ENCODE results near the gene SMOC2.

SMOC2 gene

GRCh38 chr6:168711666-168712300 lies 270.8 kb downstream of the SMOC2 start:
- no peak for DNase-seq (ENCODE audit: low spot score)

GRCh38 chr6:168712993-168713392 lies 272.0 kb downstream of the SMOC2 start:
- no peak for DNase-seq (ENCODE audit: low spot score)

DNA sequence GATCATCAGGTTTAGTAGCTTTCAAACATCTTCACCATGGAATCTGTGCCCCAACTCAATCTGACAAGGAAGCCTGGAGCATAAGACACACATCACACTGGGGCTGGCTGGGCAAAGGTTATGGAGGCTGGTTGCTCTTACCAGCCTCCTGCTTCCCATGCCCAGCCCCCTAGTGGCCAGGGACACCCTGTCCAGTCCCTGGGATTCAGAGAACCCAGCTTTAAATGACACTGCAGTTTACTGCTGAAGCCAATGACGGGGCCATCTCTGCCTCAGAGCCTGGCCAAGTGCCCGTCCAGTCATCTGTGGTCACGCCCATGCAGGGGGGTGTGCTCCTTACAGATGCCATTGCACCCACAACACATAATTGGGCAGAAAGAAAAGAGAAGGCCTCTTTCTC lies 272.9 kb downstream of the SMOC2 start:
- no peak for DNase-seq (ENCODE audit: low spot score)

DNA sequence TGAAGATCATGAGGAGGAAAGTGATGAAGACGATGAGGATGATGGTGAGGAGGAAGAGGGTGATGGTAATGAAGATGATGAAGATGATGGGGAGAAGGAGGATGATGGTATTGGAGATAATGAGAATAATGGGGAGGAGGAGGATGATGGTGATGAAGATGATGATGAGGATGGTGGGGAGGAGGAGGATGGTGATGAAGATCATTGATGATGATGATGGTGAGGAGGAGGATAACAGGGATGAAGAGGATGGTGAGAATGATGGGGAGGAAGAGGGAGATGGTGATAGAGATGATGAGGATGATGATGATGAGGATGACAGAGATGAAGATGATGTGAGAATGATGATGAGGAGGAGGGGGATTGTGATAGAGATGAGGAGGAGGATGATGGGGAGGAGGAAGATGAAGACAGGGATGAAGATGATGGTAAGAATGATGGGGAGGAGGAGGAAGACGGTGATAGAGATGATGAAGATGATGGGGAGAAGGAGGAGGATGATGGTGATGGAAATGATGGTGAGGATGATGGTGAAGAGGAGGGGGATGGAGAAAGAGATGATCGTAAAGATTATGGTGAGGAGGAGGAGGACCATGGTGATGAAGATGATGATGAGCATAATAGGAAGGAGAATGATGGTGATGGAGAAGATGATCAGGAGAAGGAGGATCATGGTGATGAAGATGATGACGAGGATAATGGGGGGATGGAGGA lies 273.7 kb downstream of the SMOC2 start:
- no peak for DNase-seq (ENCODE audit: low spot score)

- no peak for DNase-seq (ENCODE audit: low spot score)
Observed at GRCh38 chr6:168715643-168716481, 274.9 kb downstream of the SMOC2 start.

- no peak for DNase-seq (ENCODE audit: low spot score)
Observed at GRCh38 chr6:168716581-168716980, 275.6 kb downstream of the SMOC2 start.

- DNase-seq (ENCODE audit: low spot score) = no peak
Observed at GRCh38 chr6:168717491-168717890, 276.5 kb downstream of the SMOC2 start.

Measured in cerebellar cortex (tissue), 1 donor.